Non-pigmented ciliary epithelial cell (primary cell): ENCODE measurements around the gene MSTN.
A peak's percentile ranks its signal among the peaks of the same experiment; 100 is the strongest.

Experiments used
- DNase-seq: peaks from one replicate; pipeline ENCODE4 v3.0.0-alpha.2; 2010; ENCODE audit warnings: low read depth

MSTN gene

DNA sequence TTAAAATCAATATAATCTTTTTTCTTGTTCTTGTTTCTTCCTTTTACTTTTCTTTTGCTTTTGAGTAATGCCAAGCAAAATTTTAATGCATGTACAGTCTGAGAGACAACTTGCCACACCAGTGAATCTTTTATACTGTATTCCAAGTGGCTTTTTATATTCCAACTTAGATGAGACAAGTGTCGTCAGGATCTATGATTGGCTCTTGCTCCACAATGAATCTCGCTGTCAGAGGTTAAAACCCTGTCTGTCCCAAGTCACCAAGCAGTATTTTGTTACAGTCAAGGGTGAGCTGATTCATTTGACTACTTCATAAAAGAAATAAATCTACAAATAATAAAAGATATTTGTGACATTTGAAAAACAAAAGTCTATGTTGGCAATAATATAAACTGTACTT is at the start of gene MSTN:
Gene MSTN, minus strand, starts transcription at position 129 of the 400 bp plus-strand sequence. CDS start 133 bp downstream, outside the sequence.
- no peak for DNase-seq

DNA sequence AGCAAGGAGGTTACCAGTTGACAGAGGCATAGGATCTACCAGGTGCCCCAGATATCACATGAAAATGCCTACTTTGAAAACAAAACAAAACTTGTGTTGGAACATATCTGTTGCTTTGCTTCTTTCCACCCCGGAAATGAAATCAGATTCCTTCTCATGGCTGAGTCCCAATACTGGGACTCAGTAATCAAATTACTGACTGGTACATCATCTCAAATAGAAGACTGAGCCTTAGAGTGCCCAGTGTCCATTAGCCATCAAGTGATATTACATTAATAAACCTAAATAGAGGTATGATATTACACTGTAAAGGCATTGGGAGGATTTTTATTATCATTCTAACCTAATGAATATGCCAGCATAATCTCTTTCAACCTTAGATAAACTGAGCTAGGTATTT is 48.6 kb upstream of the MSTN start:
- DNase-seq, result no peak

DNA sequence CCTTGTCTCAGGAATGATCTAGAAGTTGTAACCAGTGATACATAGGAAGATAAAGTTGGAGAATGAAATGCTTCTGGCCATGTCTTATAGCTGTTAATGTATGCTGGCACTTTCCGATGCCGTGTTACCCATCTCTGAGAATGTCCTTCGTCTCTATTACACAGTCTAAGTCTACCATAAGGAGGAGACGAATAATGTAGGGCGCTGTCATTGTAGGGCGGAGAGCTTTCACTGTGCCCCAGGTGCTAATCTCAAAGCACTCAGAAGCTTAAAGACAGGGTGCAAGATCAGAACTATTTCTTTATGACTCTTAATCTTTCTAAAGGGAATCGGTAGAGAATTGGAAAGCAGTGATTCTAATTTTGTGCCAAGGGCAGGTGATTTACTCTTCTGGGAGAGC is 48.2 kb upstream of the MSTN start:
- no peak for DNase-seq

DNA sequence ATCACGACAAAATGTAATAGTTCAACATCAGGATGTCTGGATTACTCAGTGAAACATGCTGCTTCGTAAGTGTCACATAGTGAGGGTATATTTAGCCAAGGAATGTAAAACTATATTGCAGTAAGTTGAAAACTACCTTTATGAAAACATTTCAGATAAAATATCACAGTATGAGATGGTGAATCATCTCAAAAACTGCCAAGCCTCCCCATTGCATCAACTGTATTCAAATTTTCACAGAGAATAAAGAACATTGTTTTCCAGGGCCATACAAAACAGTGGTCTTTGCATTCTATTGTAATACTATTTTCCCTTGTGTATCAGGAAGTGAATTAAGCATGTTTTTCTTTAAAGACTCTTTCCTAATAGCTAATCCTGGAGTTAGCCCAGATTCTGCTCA is 47.6 kb upstream of the MSTN start:
- DNase-seq, result no peak

DNA sequence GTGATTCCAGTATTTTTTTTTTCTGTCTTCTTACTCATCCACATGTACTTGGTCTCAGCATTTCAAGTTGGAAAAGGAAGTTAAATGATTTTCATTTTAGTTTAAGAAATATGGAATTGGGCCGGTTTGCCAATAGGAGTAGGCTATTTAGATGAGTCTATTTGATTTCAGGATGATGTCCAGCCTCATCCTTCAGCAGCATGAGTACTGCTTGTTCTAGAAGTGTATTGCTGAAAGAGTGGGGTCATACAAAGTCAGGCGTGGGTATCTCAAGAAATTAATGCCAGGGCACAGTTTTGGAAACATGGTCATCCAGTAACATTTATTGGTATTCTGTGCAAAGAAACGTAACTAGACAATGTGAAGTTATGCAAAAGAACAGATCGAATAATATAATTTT is 44.9 kb upstream of the MSTN start:
- DNase-seq, result no peak

DNA sequence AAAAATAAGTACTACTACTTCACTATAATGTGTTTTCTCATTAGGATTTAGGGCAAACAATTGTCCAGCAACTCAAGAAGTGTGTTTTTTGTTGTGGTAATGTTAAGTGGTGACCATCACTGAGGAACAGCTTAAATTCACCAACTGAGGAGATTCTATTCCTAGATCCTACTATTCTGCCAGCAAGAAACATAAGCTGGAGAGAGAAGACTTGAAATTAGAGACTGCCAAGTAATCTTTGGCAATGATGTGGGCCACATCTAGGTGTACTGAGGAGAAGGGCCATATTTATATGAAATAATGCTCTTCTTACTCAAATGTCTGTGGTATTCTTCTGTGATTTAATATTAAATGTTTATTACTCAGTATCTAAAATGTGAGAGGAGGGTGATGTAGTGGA is 44.3 kb upstream of the MSTN start:
- no peak for DNase-seq

DNA sequence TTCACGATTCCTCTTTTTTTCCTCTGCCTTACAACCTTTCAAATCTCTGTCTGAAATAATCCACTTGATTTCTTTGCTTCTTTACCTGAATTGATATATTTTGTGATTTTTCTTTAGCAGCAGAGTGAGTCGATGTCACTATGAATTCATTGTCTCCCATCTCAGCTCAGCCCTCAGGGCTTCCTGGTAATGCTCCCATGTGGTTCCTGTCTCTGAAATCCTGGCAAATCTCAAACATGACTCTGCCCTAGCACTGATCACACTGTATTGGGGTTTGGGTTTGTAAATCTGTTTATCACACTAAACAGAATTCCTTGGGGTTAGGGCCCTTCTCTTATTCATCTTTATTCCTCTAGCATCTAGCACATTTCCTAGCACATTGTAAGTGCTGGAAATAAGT is 43.0 kb upstream of the MSTN start:
- no peak for DNase-seq

DNA sequence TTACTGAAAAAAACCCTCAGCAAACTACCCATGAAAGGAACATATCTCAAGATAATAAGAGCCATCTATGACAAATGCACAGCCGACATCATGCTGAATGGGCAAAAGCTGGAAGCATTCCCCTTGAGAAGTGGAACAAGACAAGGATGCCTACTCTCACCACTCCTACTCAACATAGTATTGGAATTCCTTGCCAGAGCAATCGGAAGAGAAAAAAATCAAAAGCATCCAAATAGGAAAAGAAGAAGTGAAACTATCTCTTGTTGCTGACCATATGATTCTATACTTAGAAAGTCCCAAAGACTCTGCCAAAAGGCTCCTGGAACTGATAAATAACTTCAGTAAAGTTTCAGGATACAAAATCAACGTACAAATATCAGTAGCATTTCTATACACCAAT is 40.6 kb upstream of the MSTN start:
- DNase-seq, result no peak

DNA sequence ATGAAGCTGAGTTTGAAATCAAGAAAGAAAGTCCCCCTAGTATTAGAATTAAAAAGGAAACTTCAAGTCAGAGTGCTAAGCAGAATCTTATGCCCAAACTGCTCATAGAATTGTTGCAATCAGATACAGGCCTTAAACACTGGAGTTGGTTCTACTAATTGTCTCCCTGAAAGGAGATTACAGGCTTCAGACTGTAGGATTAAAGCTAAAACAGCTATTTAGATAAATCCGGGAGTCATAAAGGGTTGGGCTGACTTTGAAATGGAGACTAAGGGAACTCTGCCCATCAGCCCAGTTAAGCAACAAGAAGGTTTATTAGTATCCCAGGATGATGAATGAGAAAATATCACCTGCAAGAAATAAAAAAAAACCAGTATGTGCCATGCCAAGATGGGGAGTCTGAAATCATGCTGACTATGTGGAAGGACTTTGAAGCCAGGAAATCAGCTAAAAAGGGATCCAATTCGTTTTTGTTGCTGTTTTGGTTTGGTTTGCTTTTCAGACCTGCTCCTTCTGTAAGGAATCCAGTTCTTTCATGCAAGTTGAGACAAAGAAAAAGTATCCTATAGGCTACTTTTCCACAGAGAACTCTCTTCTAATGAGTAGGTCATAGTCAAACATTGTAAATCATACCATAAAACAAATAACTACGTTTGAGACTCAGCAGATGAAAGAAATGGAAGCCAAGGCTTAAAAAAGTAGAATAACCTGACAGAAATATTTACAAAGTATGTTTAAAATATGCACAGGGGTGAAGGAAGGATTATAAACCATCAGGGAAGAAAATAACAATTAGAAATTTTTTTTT is 37.6 kb upstream of the MSTN start:
- DNase-seq, result no peak

DNA sequence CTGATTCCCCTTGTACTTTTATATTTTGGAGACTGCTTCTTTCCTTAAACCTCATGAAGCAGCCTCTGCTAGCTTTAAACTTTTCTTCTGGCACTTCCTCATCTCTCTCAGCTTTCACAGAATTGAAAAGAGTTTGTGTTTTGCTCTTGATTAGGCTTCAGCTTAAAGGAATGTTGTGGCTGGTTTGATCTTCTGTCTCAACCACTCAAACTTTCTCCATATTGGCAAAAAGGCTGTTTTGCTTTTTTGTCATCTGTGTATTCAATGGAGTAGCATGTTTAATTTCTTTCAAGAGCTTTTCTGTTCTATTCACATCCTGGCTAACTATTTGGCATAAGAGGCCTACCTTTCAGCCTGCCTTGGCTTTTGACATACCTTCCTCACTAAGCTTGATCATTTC is 36.3 kb upstream of the MSTN start:
- no peak for DNase-seq

DNA sequence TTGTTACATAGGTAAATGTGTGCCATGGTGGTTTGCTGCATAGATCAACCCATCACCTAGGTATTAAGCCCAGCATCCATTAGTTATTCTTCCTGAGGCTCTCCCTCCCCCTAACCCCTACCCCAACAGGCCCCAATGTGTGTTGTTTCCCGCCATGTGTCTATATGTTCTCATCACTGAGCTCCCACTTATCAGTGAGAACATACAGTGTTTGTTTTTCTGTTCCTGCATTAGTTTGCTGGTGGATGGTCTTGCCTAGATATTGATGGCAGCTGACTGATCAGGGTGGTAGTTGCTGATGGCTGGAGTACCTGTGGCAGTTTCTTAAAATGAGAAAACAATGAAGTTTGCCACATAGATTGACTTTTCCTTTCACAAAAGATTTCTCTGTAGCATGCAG is 34.6 kb upstream of the MSTN start:
- DNase-seq, result no peak

DNA sequence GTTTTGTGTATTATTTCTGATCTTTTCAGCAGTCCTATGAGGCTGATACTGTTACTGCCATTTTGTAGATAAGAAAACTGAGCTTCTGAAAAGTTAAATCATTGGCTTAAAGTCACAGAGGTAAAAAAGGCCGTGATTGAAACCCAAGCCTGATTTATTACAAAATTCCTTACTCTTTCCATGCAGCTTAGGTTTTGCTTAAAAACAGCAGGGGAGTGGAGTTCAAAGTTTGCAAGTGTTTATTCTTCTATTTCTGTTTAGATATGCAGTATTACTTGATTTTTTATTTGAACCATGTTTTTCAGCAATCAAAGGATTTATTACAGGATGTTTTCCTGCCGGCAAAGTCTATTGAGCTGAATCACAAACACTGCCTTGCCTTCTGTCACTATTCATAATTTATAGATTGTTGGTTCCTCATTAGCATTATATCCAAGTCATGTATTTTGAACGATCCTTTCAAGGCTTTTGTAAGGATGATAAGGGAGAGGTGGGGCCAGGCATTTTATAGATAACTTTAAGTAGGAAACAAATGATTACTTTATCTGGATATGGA is 31.9 kb upstream of the MSTN start:
- no peak for DNase-seq

DNA sequence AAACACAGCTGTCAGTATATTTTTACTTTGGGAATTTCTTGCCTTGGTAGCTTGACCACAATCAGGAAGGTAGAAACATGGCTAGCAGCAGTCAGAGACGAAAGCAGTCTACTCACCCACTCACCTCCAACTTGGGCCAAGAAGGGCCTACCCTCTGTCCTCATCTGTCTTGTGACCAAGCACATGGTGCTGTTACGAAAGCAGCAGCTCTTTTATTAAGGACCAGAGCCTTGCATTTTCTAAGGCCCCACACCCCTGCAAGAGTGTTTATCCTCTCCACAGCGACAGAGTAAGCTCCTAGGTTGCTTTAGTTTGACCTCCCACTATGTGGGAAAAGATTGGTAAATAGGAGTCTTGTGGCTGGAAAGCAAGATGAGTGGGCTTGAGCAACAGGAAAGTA is 31.3 kb upstream of the MSTN start:
- no peak for DNase-seq

DNA sequence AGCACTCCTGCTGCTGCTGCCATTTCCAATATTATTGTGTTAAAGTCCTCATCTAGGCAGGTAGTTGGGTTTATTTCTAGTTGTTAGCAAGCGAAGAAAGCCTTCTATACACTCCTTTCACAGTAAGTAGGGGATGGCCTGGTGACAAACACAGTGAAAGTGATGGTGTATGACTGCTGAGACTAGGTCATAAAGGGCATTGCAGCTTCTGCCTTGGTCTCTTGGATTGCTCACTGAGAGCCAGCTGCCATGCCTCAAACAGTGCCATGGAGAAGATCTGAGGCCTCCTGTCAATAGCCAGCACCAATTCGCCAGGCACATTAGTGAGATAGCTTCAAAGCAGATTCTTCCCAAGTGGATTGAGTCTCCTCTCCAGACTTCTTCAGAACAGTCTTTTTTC is 27.6 kb upstream of the MSTN start:
- DNase-seq, result no peak

DNA sequence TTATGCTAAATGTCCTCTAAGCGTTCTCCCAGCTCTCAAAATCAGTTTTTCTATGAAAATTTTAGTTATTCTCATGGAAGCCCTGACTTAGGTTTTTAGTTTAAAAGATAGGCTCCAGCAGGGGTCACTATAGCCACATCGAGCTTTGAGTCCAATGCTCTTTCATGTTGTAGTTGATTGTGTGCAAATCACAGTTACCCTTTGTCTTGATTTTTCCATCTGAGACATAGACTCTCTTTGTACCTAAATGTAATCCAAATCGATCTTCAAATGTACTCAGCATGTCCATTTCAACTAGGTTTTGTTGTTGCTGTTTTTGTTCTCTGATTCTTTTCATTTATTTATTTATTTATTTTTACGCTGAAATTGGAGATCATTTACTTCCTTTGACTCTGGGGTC is 26.4 kb upstream of the MSTN start:
- peak; percentile 11 for DNase-seq

DNA sequence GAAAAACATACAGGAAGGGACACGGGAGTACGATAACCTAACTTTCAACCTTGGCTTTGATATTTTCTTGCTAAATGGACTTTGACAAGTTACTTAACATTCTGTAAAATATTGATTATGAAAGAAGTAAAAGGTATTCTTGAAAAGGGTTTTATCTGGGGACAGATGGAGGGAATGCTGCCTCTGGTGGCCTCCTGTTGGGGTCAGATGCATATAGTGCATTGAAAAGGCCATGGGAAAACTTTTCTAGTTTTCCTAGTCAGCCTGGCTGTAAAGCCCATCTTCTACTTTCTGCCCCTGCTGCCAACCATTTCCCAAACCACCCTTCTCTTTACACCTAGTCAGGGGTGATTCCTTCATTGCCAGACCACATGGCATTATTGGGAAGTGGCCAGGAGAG is 22.2 kb upstream of the MSTN start:
- no peak for DNase-seq

DNA sequence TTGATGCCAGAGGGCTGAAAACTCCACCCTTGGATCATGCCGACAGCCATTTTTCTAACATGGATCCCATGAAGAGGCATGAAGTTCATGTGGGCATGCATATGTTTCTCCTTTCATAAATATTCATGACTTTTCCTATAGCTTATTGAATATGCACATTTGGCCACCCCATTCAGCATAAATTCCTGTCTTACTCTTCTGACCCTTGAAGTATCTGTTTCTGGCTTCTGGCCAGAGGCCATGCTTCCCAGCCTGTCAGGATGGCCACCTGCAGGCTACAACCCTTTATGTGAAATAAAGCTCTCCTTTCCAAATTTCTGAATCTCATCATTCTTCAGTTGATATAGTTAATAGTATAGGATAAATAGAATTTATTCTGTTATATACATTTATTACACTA is 19.6 kb upstream of the MSTN start:
- DNase-seq, result no peak

DNA sequence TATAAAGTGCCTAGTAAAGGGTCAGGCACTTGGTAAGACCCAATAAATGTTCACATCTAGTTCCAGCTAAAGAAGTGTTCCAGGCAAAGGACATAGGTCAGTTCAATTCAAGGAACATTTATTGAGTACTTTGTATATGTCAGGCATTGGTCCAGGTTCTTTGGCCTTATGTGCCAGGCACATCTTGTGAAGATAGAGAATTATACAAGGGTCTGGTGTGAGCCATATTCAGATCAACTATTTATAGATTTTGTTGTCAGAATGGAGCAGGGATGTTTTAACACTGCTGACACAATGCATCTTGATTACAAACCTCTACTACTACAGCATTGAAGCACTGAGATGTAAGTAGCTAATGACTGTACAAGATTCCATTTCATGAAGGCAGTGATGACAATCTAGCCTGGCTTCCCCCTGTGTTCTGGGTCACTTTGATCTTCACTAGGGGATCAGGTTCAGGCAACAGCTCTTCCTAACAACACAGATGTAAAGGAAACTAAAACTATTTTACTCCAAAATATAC is 18.1 kb upstream of the MSTN start:
- no peak for DNase-seq

DNA sequence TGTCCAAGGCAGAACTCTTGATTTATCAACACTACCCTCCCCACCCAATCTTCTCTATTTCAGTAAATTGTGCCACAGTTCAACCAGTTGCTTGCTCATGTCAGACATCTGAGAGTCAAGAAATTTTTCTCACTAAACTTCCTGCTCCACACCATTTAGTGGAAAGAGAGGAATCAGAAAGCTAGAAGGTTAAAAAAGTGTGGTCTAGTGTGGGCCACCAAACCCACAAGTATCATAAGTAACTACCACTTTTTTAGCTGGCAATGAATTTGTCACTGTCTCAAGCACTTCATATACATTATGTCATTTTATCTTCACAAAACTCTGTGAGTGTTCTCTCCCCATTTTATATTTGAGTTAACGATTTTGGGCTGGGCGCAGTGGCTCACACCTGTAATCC is 16.6 kb upstream of the MSTN start:
- DNase-seq, result no peak

DNA sequence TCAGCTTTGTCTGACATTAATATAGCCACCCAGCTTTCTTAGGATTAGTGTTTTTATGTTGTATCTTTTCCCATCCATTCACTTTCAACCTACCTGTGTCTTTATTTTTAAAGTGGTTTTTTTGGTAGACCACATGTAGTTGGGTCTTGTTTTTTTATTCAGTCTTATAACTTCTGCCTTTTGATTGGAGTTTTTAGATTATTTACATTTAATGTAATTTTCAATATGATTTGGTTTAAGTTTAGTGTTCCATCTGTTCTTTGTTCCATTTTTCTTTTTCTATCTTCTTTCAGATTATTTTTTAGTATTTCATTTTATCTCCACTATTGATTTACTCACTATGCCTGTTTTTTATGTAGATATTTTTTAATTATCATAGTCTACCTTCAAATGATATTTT is 13.1 kb upstream of the MSTN start:
- DNase-seq, result no peak

DNA sequence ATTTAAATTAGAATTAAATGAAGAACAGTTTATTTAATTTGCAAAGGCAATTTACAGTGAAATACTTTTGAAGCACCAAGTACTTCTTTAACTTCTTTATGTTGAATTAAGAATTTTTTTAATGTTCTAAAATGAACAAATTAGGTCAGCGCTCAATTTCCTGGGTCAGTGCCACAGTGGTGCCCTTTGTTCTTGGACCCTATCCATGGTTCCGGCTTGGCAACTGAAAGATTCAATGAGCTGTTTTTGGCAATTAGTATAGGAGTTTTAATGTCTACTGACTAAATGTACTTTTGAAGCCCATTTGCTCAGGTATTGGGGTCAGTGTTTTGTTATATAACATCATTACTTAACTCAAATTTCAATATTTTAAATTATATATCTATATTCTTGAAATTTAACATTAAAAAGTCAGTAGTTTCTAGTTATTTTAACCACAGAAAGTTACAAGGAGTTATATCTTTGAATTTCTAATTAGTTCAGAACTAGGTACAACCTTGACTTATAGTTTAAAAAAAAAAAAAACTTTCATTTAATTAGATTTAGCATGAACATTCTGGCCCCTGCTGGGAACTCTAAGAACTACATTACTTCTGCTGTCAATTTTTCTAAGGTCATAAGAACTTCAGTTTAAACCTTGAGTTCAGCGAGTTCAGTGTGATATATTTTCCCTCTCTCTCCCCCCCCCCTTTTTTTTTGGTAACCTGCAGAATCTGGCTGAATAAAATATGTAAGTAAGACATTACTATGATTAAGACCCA is 7.6 kb upstream of the MSTN start:
- peak; percentile 19 for DNase-seq

DNA sequence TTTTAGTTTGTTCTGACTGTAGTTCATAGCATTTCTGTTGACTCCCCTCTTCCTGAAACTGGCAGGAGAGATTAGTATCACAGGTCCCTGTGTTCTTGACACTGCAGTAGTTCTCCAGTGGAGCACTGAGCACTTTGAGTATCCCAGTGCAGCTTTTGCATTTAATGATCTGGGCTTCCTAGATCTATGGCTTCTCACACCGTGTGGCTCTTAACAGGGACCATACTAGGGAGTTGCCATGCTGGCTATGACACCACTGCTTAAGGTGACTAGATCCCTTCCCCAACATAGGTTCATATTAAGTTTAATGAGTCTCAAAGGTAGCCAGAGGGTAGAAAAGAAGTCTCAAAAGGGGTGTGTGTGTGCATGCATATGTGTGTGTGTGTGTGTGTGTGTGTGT is 6.2 kb upstream of the MSTN start:
- no peak for DNase-seq

DNA sequence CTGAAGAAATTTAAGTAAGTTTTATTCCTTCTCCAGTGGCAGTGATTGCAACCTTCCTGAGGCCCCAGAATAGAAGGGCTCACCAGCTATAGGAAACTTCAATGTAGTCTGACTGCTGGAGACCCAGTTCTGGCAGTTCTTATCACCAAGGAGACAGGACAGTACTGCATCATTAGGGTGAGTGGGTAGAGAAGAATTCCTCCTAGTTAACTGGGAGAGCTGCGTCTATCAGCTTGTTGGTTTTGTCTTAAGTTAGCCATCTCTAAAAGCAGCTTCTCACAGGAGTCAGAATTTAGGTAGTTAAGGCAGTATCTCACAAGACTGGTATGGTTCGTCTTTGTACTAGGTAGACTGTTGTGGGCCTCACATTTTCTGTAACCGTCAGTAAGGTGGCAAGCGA is 3.3 kb upstream of the MSTN start:
- no peak for DNase-seq
